B cell (primary cell): ENCODE measurements around the gene SEC16A. TPM values are rescaled to one million over a fixed set of nuclear protein-coding genes. Genes with fewer than 3 reads are reported as not detected.

ENCODE experiments used
- ATAC-seq: fragments of 200-7000 bp; cut with Tn5 transposase; one replicate; pipeline ENCODE4 v1.10.0; 2021; ENCODE audit warnings: low read depth, mild to moderate bottlenecking, moderate number of reproducible peaks, moderate library complexity
- CTCF ChIA-PET: fragments of 350-600 bp; sonication (Branson Sonifier 250); formaldehyde crosslinking; loops from one replicate; lab custom pipeline; 2021; ENCODE audit warnings: antibody characterized with exemption, inconsistent platforms; lab: Charles Lee
- POLR2A ChIA-PET: fragments of 350-600 bp; sonication (Branson Sonifier 250); formaldehyde crosslinking; loops from one replicate; lab custom pipeline; 2021; ENCODE audit warnings: antibody characterized with exemption; lab: Charles Lee
- DNase-seq: peaks from one replicate; pipeline ENCODE4 v3.0.0; 2013
- H2AFZ ChIP-seq: 2 replicates; pipeline ENCODE4 v1.6.1; 2012; ENCODE audit warnings: mild to moderate bottlenecking, low read depth, low read length; ENCODE audit not compliant: insufficient read depth, poor library complexity, severe bottlenecking
- H3K27ac ChIP-seq, 2 donors: 1 replicate in 1 of 2; 2 replicates in 1 of 2; pipeline ENCODE4 v1.5.1; 2012 to 2013; ENCODE audit warnings: low read length in 2 of 2, mild to moderate bottlenecking in 2 of 2, moderate library complexity in 1 of 2
- H3K27me3 ChIP-seq, 4 experiments: fragments of 200-600 bp in 1 of 4; sonication (generic) in 1 of 4; replicated peaks in 1 of 4; 1 replicate in 2 of 4; 2 replicates in 2 of 4; pipeline versions ENCODE4 v1.6.1 to v1.7.0; 2013 to 2016; ENCODE audit warnings: low read length in 3 of 4, mild to moderate bottlenecking in 2 of 4, mixed read lengths in 1 of 4, moderate library complexity in 1 of 4; ENCODE audit not compliant: insufficient read depth in 4 of 4, control insufficient read depth in 3 of 4; ENCODE audit errors: control extremely low read depth in 1 of 4
- H3K36me3 ChIP-seq, 2 experiments: replicated peaks in 1 of 2; 1 replicate in 1 of 2; 2 replicates in 1 of 2; pipeline versions ENCODE4 v1.6.1 to v1.7.1; 2013; ENCODE audit warnings: low read length in 1 of 2; ENCODE audit not compliant: insufficient read depth in 2 of 2, control insufficient read depth in 1 of 2; ENCODE audit errors: control extremely low read depth in 1 of 2, extremely low read depth in 1 of 2
- H3K4me1 ChIP-seq, 2 donors: fragments of 200-600 bp in 1 of 2; sonication (generic) in 1 of 2; 1 replicate in 1 of 2; 2 replicates in 1 of 2; pipeline versions ENCODE4 v1.5.1 to v1.6.1; 2013 to 2017; ENCODE audit warnings: low read length in 2 of 2; ENCODE audit not compliant: control insufficient read depth in 2 of 2, insufficient read depth in 2 of 2
- H3K4me2 ChIP-seq: replicated peaks from 2 replicates; pipeline ENCODE3; 2012; ENCODE audit warnings: mild to moderate bottlenecking, low read depth, low read length; ENCODE audit not compliant: poor library complexity, severe bottlenecking
- H3K4me3 ChIP-seq, 5 experiments: fragments of 200-600 bp in 1 of 5; sonication (generic) in 1 of 5; 1 replicate in 3 of 5; 2 replicates in 2 of 5; pipeline versions ENCODE4 v1.5.1 to v1.7.0; 2011 to 2016; ENCODE audit warnings: low read length in 4 of 5, mild to moderate bottlenecking in 4 of 5, low read depth in 2 of 5, control low read depth in 1 of 5, moderate library complexity in 1 of 5; ENCODE audit not compliant: insufficient read depth in 1 of 5; ENCODE audit errors: control extremely low read depth in 1 of 5, extremely low read depth in 1 of 5
- H3K79me2 ChIP-seq: fragments of 200-600 bp; sonication (generic); one replicate; pipeline ENCODE4 v1.6.0; 2016; ENCODE audit warnings: low read length; ENCODE audit not compliant: control insufficient read depth, insufficient read depth
- H3K9ac ChIP-seq: fragments of 200-600 bp; sonication (generic); 2 replicates; pipeline ENCODE4 v1.6.1; 2017; ENCODE audit warnings: mild to moderate bottlenecking, low read length, moderate library complexity
- H3K9me3 ChIP-seq, 3 donors: one replicate each; pipeline versions ENCODE4 v1.6.1 to v1.7.1; 2013; ENCODE audit warnings: low read length in 2 of 3; ENCODE audit not compliant: control insufficient read depth in 2 of 3, insufficient read depth in 1 of 3; ENCODE audit errors: control extremely low read depth in 1 of 3
- H4K20me1 ChIP-seq: 2 replicates; pipeline ENCODE4 v1.6.0; 2012; ENCODE audit warnings: mild to moderate bottlenecking, low read length; ENCODE audit not compliant: insufficient read depth, control insufficient read depth, poor library complexity, severe bottlenecking
- H3K27ac Mint-ChIP-seq: one replicate; pipeline ENCODE4 v1.8.0; 2021; ENCODE audit warnings: mixed read lengths
- H3K27me3 Mint-ChIP-seq: one replicate; pipeline ENCODE4 v1.8.0; 2021; ENCODE audit warnings: mixed read lengths
- H3K4me1 Mint-ChIP-seq: one replicate; pipeline ENCODE4 v1.8.0; 2021; ENCODE audit warnings: mixed read lengths
- H3K4me3 Mint-ChIP-seq: one replicate; pipeline ENCODE4 v1.8.0; 2021; ENCODE audit warnings: mixed read lengths
- H3K9me3 Mint-ChIP-seq: one replicate; pipeline ENCODE4 v1.8.0; 2022; ENCODE audit warnings: mixed read lengths; ENCODE audit not compliant: insufficient read depth
- EZH2 ChIP-seq: IDR thresholded peaks from 2 replicates; pipeline ENCODE4 v1.6.1; 2012; ENCODE audit warnings: borderline replicate concordance, low read depth, mild to moderate bottlenecking, moderate library complexity, low read length; ENCODE audit not compliant: insufficient read depth, poor library complexity, severe bottlenecking
- WGBS: methylation state at CpG from one replicate; pipeline ENCODE4 v1.1.5; 2013; ENCODE audit warnings: missing lambda C conversion rate; ENCODE audit not compliant: insufficient coverage; 5-methylcytosine and 5-hydroxymethylcytosine counted together
- intact Hi-C: fragments of 100-400 bp; cut with micrococcal nuclease; formaldehyde crosslinking; loops from one replicate; pipeline ENCODE4 v1.10.0; 2022
- polyA plus RNA-seq: library from polyadenylated mRNA; depleted of rRNA; stranded (reverse); fragments of >200 nt; gene quantifications from 2 replicates; pipeline ENCODE4 v1.2.3, GENCODE V29; 2012
- total RNA-seq, 2 donors: library from RNA; stranded (reverse); fragments of 120-200 nt in 1 of 2; gene quantifications; 1 replicate in 1 of 2; 2 replicates in 1 of 2; pipeline versions ENCODE4 v1.2.3 to v1.2.4, GENCODE V29; 2013 to 2022
- TF ChIP-seq, protein P1 (sequence below): fragments of 200-600 bp; IDR thresholded peaks from one replicate; pipeline ENCODE4 v1.8.0; 2022; ENCODE audit warnings: antibody characterized with exemption, mild to moderate bottlenecking

SEC16A gene
- total and polyA plus RNA-seq, 2 donors (not counting 1 experiment from before 2014, with no cell fraction given) = 31.7 to 73.4 TPM

DNA sequence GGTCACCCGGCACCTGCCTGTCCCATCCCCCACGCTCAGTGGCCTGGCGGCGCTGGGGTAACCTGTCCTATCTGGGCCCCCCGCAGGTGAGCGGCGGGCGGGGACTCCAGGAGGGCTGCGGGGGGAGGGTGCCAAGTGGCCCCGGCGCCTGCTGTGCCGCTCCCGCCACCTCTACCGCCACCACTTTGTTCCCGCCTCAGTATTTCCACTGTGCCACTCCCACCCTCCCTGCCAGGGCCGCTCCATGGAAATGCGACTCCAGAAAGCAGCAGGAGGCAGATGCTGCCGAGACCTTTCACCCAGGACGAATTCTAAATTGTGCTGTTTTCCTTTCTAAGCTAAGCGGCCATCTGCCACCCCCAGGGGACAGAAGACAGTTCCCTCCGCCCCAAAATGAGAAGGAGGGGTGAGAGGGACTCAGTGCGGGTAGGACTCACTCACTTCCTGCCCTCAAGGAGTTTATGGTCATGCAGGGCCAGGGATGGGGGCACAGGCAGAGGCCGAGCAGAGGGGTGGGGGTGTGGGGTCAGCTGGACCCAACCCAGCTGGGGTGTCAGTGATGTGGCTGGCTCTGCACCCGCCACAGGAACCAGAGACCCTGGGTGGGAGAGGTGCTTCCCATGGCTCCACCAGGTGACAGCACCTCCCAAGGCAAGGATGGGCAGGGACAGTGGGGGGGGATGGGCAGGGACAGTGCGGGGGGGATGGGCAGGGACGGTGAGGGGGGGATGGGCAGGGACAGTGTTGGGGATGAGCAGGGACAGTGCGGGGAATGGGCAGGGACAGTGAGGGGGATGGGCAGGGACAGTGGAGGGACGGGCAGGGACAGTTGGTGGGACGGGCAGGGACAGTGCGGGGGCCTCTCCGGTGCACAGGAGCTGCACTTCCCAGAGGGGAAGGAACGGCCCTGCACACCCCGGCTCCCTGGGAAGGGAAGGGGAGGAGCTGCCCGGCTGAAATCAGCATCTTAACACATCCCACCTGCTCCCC, 45.2 kb upstream of the SEC16A start:
- peaks cover 0 to 2% (median 0%) of the 10 kb centered on the region in 3 donors for H3K9me3 ChIP-seq
- Mint-ChIP-seq H3K9me3 (no peaks in the 10 kb centered on the region), H3K4me3 (no peak overlapping the region), H3K4me1 (peaks cover 32% of the 10 kb centered on the region), H3K27ac (peak overlapping the region; percentile 26), H3K27me3 (no peaks in the 10 kb centered on the region)
- DNase-seq = no peak
- H3K27me3 ChIP-seq = no peaks in the 10 kb centered on the region
- peak overlapping the region in 1 of 2 donors; percentile 12 for H3K27ac ChIP-seq
- CTCF ChIA-PET = interaction anchor here (0.7 kb wide), 2 partner anchors 10 to 28 kb away, joined by 3 to 5 read pairs; no protein-coding TSS in a partner anchor
- POLR2A ChIA-PET = no interaction called here
- H3K4me2 ChIP-seq = peak overlapping the region; percentile 75
- peaks cover 45 to 47% of the 10 kb centered on the region in 2 donors for H3K4me1 ChIP-seq
- intact Hi-C loops = no loop called here
- 82% methylated on average over 25 of the region's 34 CpGs for WGBS
- H3K36me3 ChIP-seq = peaks cover 0 to 6% of the 10 kb centered on the region in 2 experiments
- TF ChIP-seq, protein P1, sequence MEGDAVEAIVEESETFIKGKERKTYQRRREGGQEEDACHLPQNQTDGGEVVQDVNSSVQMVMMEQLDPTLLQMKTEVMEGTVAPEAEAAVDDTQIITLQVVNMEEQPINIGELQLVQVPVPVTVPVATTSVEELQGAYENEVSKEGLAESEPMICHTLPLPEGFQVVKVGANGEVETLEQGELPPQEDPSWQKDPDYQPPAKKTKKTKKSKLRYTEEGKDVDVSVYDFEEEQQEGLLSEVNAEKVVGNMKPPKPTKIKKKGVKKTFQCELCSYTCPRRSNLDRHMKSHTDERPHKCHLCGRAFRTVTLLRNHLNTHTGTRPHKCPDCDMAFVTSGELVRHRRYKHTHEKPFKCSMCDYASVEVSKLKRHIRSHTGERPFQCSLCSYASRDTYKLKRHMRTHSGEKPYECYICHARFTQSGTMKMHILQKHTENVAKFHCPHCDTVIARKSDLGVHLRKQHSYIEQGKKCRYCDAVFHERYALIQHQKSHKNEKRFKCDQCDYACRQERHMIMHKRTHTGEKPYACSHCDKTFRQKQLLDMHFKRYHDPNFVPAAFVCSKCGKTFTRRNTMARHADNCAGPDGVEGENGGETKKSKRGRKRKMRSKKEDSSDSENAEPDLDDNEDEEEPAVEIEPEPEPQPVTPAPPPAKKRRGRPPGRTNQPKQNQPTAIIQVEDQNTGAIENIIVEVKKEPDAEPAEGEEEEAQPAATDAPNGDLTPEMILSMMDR = no peak
- no peak for TF ChIP-seq EZH2
- peaks cover 69% of the 10 kb centered on the region for H3K79me2 ChIP-seq
- peaks cover 100% of the 10 kb centered on the region for H4K20me1 ChIP-seq
- no peak for ATAC-seq
- H2AFZ ChIP-seq = no peak overlapping the region
- no peak overlapping the region for H3K9ac ChIP-seq
- H3K4me3 ChIP-seq = no peak overlapping the region

DNA sequence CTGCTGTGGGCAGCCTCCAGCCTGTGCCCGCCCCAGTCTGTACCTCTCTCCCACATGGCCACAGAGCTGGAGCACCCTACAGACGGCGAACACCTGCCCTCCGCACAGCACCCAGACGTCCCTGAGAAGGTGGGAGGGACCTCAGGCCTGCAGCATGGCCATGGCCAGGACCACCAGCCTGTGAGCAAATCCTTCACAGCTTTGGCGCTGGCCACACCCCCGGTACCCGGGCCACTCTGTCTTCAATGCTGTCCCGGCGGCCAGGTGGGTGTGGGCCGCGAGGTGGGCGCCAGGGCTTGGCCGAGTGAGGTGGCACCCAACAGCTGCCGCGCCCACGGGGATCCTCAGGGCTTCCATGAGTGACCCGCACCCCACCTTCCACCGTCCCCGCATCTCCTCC, 44.3 kb upstream of the SEC16A start:
- Mint-ChIP-seq H3K4me1 (peaks cover 25% of the 10 kb centered on the region), H3K27me3 (no peaks in the 10 kb centered on the region), H3K27ac (no peak overlapping the region), H3K9me3 (no peaks in the 10 kb centered on the region), H3K4me3 (no peak overlapping the region)
- H3K27me3 ChIP-seq = no peaks in the 10 kb centered on the region
- WGBS = 94% methylated on average over 20 of the region's 20 CpGs
- no peak overlapping the region for H3K4me3 ChIP-seq
- H3K36me3 ChIP-seq = peaks cover 0 to 8% of the 10 kb centered on the region in 2 experiments
- no peak for TF ChIP-seq EZH2
- TF ChIP-seq, protein P1 = no peak
- DNase-seq = no peak
- peaks cover 100% of the 10 kb centered on the region for H4K20me1 ChIP-seq
- H3K4me2 ChIP-seq = no peak overlapping the region
- ChIA-PET POLR2A (interaction anchor here (0.6 kb wide), 1 partner anchor 1593 kb away, joined by 4 read pairs; no protein-coding TSS in a partner anchor), CTCF (interaction anchor here (0.7 kb wide), 1 partner anchor 29 kb away, joined by 5 read pairs; no protein-coding TSS in a partner anchor)
- H3K9me3 ChIP-seq = peaks cover 0 to 2% (median 0%) of the 10 kb centered on the region in 3 donors
- H3K9ac ChIP-seq = no peak overlapping the region
- ATAC-seq = no peak
- intact Hi-C loops = no loop called here
- H2AFZ ChIP-seq = no peak overlapping the region
- H3K4me1 ChIP-seq = peaks cover 37 to 39% of the 10 kb centered on the region in 2 donors
- no peak overlapping the region for H3K27ac ChIP-seq
- H3K79me2 ChIP-seq = peaks cover 61% of the 10 kb centered on the region
